ENCODE measurements around the gene ARHGEF12. TPM values are rescaled to one million over a fixed set of nuclear protein-coding genes. Genes with fewer than 3 reads are reported as not detected.

ARHGEF12 gene
- total and polyA plus RNA-seq, 5 donors from 2014 or later = 3.2 to 29.7 (median 6.3) TPM

- H3K27me3 Mint-ChIP-seq = peaks cover 26% of the 10 kb centered on the region
- no peak overlapping the region for H3K4me3 ChIP-seq (ENCODE audit: low read depth, low read length)
- peaks cover 0 to 3% (median 0%) of the 10 kb centered on the region in 7 donors for H3K9me3 Mint-ChIP-seq
- H3K4me1 ChIP-seq (ENCODE audit: control insufficient read depth, insufficient read depth, low read length, poor library complexity, severe bottlenecking) = no peaks in the 10 kb centered on the region
- H3K27ac Mint-ChIP-seq = no peak overlapping the region
- H3K27me3 ChIP-seq (ENCODE audit: control insufficient read depth, insufficient read depth, low read length) = no peaks in the 10 kb centered on the region
- H3K4me1 Mint-ChIP-seq = peaks cover 0 to 3% (median 1%) of the 10 kb centered on the region in 4 donors
- ATAC-seq (ENCODE audit: low read depth in 2 of 2) = no peak
- no peak overlapping the region for H3K27ac ChIP-seq (ENCODE audit: insufficient read depth, low read length, poor library complexity, severe bottlenecking)
- no peaks in the 10 kb centered on the region for H3K36me3 ChIP-seq (ENCODE audit: control insufficient read depth, insufficient read depth, low read length)
- no peaks in the 10 kb centered on the region for H3K36me3 Mint-ChIP-seq
- DNase-seq = no peak
- H3K4me3 Mint-ChIP-seq = peak overlapping the region in 1 of 4 donors; percentile 40
- H3K9me3 ChIP-seq (ENCODE audit: control insufficient read depth in 2 of 2, low read length in 2 of 2) = no peaks in the 10 kb centered on the region
Measured at GRCh38 chr11:120517801-120518291, 181.6 kb downstream of the ARHGEF12 start.

DNA sequence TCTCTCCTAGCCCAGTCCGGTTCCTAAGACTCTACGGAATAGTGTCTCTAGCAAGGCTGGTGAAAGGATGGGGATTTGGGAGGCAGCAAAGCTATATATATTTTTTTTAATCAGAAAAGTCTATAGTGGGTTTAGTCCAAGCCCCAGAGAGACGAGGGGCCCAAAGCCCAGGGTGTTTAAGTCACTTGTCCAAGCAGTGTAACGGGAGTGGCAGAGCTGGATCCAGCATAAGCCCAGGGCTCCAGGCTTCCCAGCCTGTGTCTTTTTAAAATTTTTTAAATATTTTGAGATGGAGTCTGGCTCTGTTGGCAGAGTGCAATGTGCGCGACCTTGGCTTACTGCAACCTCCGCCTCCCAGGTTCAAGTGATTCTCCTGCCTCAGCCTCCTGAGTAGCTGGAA is 182.1 kb downstream of the ARHGEF12 start:
- H3K4me3 ChIP-seq (ENCODE audit: low read depth, low read length) = no peak overlapping the region
- H3K9me3 ChIP-seq (ENCODE audit: control insufficient read depth in 2 of 2, low read length in 2 of 2) = no peaks in the 10 kb centered on the region
- no peaks in the 10 kb centered on the region for H3K27me3 ChIP-seq (ENCODE audit: control insufficient read depth, insufficient read depth, low read length)
- ATAC-seq (ENCODE audit: low read depth in 2 of 2) = no peak
- H3K27me3 Mint-ChIP-seq = peaks cover 26% of the 10 kb centered on the region
- no peak for DNase-seq
- H3K4me1 ChIP-seq (ENCODE audit: control insufficient read depth, insufficient read depth, low read length, poor library complexity, severe bottlenecking) = no peaks in the 10 kb centered on the region
- H3K36me3 Mint-ChIP-seq = no peaks in the 10 kb centered on the region
- H3K9me3 Mint-ChIP-seq = peaks cover 0 to 3% (median 0%) of the 10 kb centered on the region in 7 donors
- no peak overlapping the region for H3K27ac ChIP-seq (ENCODE audit: insufficient read depth, low read length, poor library complexity, severe bottlenecking)
- no peak overlapping the region for H3K4me3 Mint-ChIP-seq
- H3K4me1 Mint-ChIP-seq = peaks cover 0 to 3% (median 0%) of the 10 kb centered on the region in 4 donors
- no peaks in the 10 kb centered on the region for H3K36me3 ChIP-seq (ENCODE audit: control insufficient read depth, insufficient read depth, low read length)
- no peak overlapping the region for H3K27ac Mint-ChIP-seq

DNA sequence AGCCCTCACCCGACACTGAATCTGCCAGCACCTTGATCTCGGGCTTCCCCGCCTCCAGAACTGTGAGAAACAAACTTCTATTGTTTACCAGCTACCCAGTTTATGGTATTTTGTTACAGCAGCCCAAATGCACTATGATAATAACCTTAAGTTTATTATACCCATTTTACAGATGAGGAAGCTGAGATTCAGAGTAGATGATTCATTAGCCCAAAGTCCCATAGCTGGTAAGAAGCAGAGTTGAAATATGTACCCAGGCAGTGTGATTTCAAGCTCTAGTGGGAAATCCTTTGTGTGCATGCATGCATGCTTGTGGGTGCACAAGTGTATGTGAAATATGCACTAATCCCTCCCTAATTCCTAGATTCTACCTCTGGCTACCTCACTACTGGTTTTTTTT is 183.3 kb downstream of the ARHGEF12 start:
- no peaks in the 10 kb centered on the region for H3K9me3 ChIP-seq (ENCODE audit: control insufficient read depth in 2 of 2, low read length in 2 of 2)
- H3K36me3 Mint-ChIP-seq = no peaks in the 10 kb centered on the region
- H3K36me3 ChIP-seq (ENCODE audit: control insufficient read depth, insufficient read depth, low read length) = no peaks in the 10 kb centered on the region
- H3K27me3 Mint-ChIP-seq = peaks cover 17% of the 10 kb centered on the region
- no peaks in the 10 kb centered on the region for H3K27me3 ChIP-seq (ENCODE audit: control insufficient read depth, insufficient read depth, low read length)
- H3K4me1 ChIP-seq (ENCODE audit: control insufficient read depth, insufficient read depth, low read length, poor library complexity, severe bottlenecking) = no peaks in the 10 kb centered on the region
- no peaks in the 10 kb centered on the region for H3K9me3 Mint-ChIP-seq
- peaks cover 0 to 3% (median 0%) of the 10 kb centered on the region in 4 donors for H3K4me1 Mint-ChIP-seq
- ATAC-seq (ENCODE audit: low read depth in 2 of 2) (no peak), DNase-seq (no peak)
- no peak overlapping the region for H3K4me3 ChIP-seq (ENCODE audit: low read depth, low read length)
- H3K4me3 Mint-ChIP-seq = no peak overlapping the region
- H3K27ac ChIP-seq (ENCODE audit: insufficient read depth, low read length, poor library complexity, severe bottlenecking) = no peak overlapping the region
- H3K27ac Mint-ChIP-seq = no peak overlapping the region

- no peak for ATAC-seq (ENCODE audit: low read depth in 2 of 2)
- DNase-seq = no peak
- no peak overlapping the region for H3K4me3 Mint-ChIP-seq
- Histone ChIP-seq H3K9me3 (ENCODE audit: control insufficient read depth in 2 of 2, low read length in 2 of 2) (no peaks in the 10 kb centered on the region), H3K36me3 (ENCODE audit: control insufficient read depth, insufficient read depth, low read length) (no peaks in the 10 kb centered on the region), H3K27me3 (ENCODE audit: control insufficient read depth, insufficient read depth, low read length) (no peaks in the 10 kb centered on the region), H3K4me1 (ENCODE audit: control insufficient read depth, insufficient read depth, low read length, poor library complexity, severe bottlenecking) (no peaks in the 10 kb centered on the region), H3K4me3 (ENCODE audit: low read depth, low read length) (no peak overlapping the region), H3K27ac (ENCODE audit: insufficient read depth, low read length, poor library complexity, severe bottlenecking) (no peak overlapping the region)
- H3K9me3 Mint-ChIP-seq = no peaks in the 10 kb centered on the region
- peaks cover 16% of the 10 kb centered on the region for H3K27me3 Mint-ChIP-seq
- peaks cover 0 to 3% (median 0%) of the 10 kb centered on the region in 4 donors for H3K4me1 Mint-ChIP-seq
- H3K27ac Mint-ChIP-seq = no peak overlapping the region
- no peaks in the 10 kb centered on the region for H3K36me3 Mint-ChIP-seq
Measured at GRCh38 chr11:120520091-120520822, 184.0 kb downstream of the ARHGEF12 start.

- DNase-seq (no peak), ATAC-seq (ENCODE audit: low read depth in 2 of 2) (no peak)
- Mint-ChIP-seq H3K27me3 (peaks cover 13% of the 10 kb centered on the region), H3K27ac (no peak overlapping the region), H3K36me3 (no peaks in the 10 kb centered on the region), H3K9me3 (no peaks in the 10 kb centered on the region), H3K4me3 (no peak overlapping the region), H3K4me1 (peaks cover 0 to 3% (median 0%) of the 10 kb centered on the region in 4 donors)
- Histone ChIP-seq H3K27me3 (ENCODE audit: control insufficient read depth, insufficient read depth, low read length) (no peaks in the 10 kb centered on the region), H3K4me3 (ENCODE audit: low read depth, low read length) (no peak overlapping the region), H3K27ac (ENCODE audit: insufficient read depth, low read length, poor library complexity, severe bottlenecking) (no peak overlapping the region), H3K36me3 (ENCODE audit: control insufficient read depth, insufficient read depth, low read length) (no peaks in the 10 kb centered on the region), H3K9me3 (ENCODE audit: control insufficient read depth in 2 of 2, low read length in 2 of 2) (no peaks in the 10 kb centered on the region), H3K4me1 (ENCODE audit: control insufficient read depth, insufficient read depth, low read length, poor library complexity, severe bottlenecking) (no peaks in the 10 kb centered on the region)
Measured at GRCh38 chr11:120521176-120521575, 185.0 kb downstream of the ARHGEF12 start.

GRCh38 chr11:120522021-120522420 is 185.8 kb downstream of the ARHGEF12 start:
- Histone ChIP-seq H3K4me3 (ENCODE audit: low read depth, low read length) (no peak overlapping the region), H3K9me3 (ENCODE audit: control insufficient read depth in 2 of 2, low read length in 2 of 2) (no peaks in the 10 kb centered on the region), H3K27me3 (ENCODE audit: control insufficient read depth, insufficient read depth, low read length) (no peaks in the 10 kb centered on the region), H3K4me1 (ENCODE audit: control insufficient read depth, insufficient read depth, low read length, poor library complexity, severe bottlenecking) (no peaks in the 10 kb centered on the region), H3K27ac (ENCODE audit: insufficient read depth, low read length, poor library complexity, severe bottlenecking) (no peak overlapping the region), H3K36me3 (ENCODE audit: control insufficient read depth, insufficient read depth, low read length) (no peaks in the 10 kb centered on the region)
- Mint-ChIP-seq H3K9me3 (no peaks in the 10 kb centered on the region), H3K27ac (no peak overlapping the region), H3K27me3 (peaks cover 19% of the 10 kb centered on the region), H3K4me1 (no peaks in the 10 kb centered on the region), H3K36me3 (no peaks in the 10 kb centered on the region), H3K4me3 (no peak overlapping the region)
- DNase-seq (no peak), ATAC-seq (ENCODE audit: low read depth in 2 of 2) (no peak)

DNA sequence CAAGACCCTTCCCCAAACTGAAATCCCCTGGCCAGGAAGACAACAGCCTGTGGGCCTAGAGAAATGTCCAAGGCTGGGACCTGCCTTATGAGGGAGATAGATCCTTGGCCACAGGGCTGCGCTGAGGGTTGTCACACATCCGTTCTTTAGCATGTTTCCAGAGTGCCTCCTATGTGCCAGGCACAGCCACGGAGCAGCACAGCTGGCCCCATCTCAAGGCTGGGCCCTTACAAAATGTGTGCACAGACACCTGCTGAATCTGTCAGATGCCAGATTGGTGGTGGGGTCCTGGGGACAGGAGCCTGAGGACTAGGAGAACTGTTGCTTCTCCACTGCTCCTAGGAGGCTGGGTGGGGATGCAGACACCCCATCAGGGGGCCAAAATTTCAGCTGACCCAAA is 186.5 kb downstream of the ARHGEF12 start:
- Mint-ChIP-seq H3K27ac (no peak overlapping the region), H3K9me3 (no peaks in the 10 kb centered on the region), H3K27me3 (peaks cover 21% of the 10 kb centered on the region), H3K4me3 (no peak overlapping the region), H3K36me3 (no peaks in the 10 kb centered on the region), H3K4me1 (no peaks in the 10 kb centered on the region)
- H3K9me3 ChIP-seq (ENCODE audit: control insufficient read depth in 2 of 2, low read length in 2 of 2) = no peaks in the 10 kb centered on the region
- H3K4me3 ChIP-seq (ENCODE audit: low read depth, low read length) = no peak overlapping the region
- H3K4me1 ChIP-seq (ENCODE audit: control insufficient read depth, insufficient read depth, low read length, poor library complexity, severe bottlenecking) = no peaks in the 10 kb centered on the region
- ATAC-seq (ENCODE audit: low read depth in 2 of 2) = no peak
- no peaks in the 10 kb centered on the region for H3K36me3 ChIP-seq (ENCODE audit: control insufficient read depth, insufficient read depth, low read length)
- DNase-seq = no peak
- no peaks in the 10 kb centered on the region for H3K27me3 ChIP-seq (ENCODE audit: control insufficient read depth, insufficient read depth, low read length)
- no peak overlapping the region for H3K27ac ChIP-seq (ENCODE audit: insufficient read depth, low read length, poor library complexity, severe bottlenecking)

- H3K4me3 ChIP-seq (ENCODE audit: low read depth, low read length) = no peak overlapping the region
- ATAC-seq (ENCODE audit: low read depth in 2 of 2) (no peak), DNase-seq (no peak)
- H3K9me3 Mint-ChIP-seq = no peaks in the 10 kb centered on the region
- H3K27me3 ChIP-seq (ENCODE audit: control insufficient read depth, insufficient read depth, low read length) = no peaks in the 10 kb centered on the region
- no peaks in the 10 kb centered on the region for H3K4me1 ChIP-seq (ENCODE audit: control insufficient read depth, insufficient read depth, low read length, poor library complexity, severe bottlenecking)
- H3K27ac Mint-ChIP-seq = no peak overlapping the region
- no peak overlapping the region for H3K27ac ChIP-seq (ENCODE audit: insufficient read depth, low read length, poor library complexity, severe bottlenecking)
- no peaks in the 10 kb centered on the region for H3K36me3 Mint-ChIP-seq
- peaks cover 19% of the 10 kb centered on the region for H3K27me3 Mint-ChIP-seq
- H3K4me1 Mint-ChIP-seq = no peaks in the 10 kb centered on the region
- H3K36me3 ChIP-seq (ENCODE audit: control insufficient read depth, insufficient read depth, low read length) = no peaks in the 10 kb centered on the region
- no peaks in the 10 kb centered on the region for H3K9me3 ChIP-seq (ENCODE audit: control insufficient read depth in 2 of 2, low read length in 2 of 2)
- no peak overlapping the region for H3K4me3 Mint-ChIP-seq
Measured at GRCh38 chr11:120523196-120523595, 187.0 kb downstream of the ARHGEF12 start.

All from CD4-positive, CD25-positive, alpha-beta regulatory T cell (primary cell).